GM19035 (cell line): ENCODE results near the gene NOL3.

Experiments used
- ATAC-seq: cut with Tn5 transposase; IDR thresholded peaks from one replicate; pipeline ENCODE4 v1.9.1; 2021; ENCODE audit not compliant: unreplicated experiment

NOL3 gene

DNA sequence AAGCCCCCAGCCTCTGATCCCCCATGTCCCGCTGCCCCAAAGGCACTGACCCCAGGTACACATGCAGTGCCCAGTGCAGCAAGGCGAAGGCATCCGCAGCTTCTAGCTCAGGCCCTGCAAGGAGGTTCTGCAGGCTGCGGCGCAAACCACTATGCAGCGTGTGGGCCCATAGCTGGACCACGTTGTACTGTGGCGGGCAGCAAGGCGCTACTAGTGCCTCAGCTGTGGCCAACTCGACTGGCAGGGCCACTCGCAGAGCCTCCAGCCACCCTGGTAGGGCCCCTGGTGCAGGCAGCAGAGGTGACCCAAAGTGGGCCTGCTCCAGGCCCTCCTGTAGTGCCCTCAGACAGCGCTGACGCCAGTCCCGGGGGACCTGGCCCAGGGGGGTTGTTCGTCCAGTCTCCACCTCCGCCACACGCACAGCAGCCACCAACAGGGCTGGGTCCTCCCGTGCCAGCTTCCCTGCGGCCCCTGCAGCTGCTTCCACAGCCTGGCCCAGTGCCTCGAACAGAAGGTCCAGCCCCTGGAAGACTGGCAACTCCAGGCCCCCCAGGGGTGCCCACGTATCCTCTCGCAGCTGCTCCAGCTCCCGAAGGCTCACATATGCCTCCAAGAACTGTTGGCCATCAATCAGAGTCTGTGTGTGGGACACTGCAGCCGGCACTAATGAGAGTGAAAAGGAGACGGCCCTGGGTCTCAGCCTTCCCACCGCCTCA, 17.0 kb downstream of the NOL3 start:
- no peak for ATAC-seq

DNA sequence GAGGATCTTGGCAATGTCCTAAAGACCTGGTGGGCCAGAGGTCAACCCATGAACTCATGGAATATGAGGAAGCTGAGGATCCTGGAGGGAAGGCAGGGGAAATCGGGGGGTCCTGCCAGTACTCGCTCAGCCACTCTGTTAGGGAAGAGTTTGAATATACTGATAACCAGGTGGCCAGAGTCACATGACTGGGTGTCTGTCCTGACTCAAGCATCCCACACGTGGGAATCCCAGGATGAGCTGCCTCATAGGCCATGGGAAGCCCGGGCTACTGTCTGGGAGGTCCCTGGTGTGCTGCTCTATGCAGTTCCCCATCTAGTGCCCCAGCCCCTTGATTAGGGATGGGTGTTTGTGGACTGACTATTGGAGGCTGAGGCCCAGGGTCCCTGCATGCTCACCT, 18.0 kb downstream of the NOL3 start:
- no peak for ATAC-seq

DNA sequence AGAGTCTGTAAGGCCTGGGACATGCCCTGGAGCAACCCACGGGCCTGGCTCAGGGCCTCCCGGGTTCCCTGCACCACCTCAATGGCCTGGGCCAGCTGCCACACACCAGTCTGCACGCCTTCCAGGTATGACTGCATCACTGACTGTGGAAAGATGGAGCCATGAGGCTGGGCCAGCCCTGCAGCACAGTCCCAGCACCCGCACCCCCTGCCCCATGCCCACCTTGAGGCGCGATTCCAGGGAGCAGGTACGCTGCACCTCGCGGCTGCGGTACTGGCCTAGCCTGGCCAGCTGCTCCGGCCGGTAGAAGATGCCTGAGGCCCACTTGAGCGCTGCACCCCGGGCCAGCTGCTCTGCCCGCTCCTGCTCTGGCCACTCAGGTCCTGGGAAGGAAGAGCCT, 18.5 kb downstream of the NOL3 start:
- ATAC-seq, result no peak

DNA sequence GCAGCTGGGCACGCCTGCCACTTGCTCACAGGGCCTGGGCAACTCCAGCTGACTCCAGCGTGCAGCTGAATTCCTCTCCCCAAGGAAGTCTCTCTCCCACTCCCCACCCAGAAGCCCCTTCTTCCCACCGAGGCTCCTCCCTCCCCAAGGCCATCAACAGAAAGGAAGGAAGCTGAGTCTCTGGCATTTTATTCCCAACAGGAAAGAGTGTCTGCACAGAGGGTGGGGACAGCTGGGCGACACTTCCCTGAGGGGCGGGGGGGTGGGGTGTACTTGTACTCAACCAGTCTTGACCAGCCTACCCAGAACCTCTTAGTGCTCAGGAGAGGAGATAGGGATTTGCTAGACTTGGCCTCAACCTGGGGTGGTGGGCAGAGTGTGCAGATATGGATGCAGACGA, 19.7 kb downstream of the NOL3 start, which contains the start of gene EXOC3L1:
Gene EXOC3L1, minus strand, starts transcription at position 96 of the 400 bp plus-strand sequence. CDS start 460 bp downstream, outside the sequence.
- no peak for ATAC-seq

DNA sequence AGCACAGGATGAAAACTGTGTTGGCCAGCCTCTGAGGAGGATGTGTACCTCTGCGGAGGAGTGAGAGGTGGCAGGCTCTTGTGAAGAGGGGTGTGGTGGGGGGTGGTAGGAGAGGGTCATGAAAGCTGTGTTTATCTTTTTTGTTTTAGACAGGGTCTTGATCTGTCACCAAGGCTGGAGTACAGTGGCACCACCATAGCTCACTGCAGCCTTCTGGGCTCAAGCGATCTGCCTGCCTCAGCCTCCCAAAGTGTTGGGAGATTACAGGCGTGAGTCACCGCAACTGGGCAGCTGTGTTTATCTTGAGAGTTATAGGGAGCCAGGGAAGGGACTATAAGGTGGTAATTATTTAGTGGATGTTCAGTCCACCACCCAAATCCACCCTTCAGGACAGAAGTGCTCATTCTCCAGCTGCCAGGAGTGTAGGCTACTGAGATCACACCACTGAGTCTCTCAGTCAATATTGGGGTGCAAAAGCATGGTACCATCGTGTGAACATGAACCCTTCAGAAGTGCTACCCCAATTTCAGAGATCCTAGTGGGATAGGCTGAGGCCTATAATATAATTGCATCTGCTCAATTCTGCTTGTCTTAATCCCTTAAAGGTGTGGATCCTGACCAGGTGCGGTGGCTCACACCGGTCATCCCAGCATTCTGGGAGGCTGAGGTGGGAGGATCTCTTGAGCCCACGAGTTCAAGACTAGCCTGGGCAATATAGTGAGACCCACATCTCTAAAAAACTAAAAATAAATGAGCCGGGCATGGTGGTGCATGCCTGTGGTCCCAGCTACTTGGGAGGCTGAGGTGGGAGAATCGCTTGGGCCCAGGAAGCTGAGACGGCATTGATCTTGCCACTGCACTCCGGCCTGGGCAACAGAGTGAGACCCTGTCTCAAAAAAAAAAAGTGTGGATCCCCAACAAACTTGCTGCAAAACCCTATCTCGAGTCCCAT, 20.4 kb downstream of the NOL3 start:
- no peak for ATAC-seq

DNA sequence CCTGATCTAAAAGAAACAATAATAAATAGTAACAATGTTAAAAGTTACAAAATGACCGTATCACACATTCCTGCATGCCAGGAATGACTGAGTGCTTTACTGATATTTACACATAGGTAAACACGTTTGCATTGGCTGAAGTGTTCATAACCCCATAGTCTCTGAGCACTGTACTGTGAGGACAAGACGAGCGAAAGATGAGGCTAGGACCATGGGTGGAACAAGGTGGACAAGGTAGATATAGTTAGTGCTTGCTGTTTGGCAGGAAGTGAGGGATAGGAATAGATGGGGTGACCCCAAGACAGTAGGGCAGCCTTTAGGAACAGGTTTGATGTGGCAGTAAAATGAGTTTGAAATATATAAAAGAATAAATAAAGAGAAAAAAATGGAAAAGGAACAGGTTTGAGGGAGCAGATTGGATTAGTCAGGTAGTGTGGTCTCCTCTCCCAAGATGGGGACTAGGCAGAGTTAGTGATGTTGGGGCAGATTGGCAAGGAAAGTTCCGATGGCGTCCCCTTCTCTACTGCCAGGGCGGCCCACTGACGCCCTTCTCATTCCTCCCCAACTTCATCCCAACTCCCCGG, 21.2 kb downstream of the NOL3 start:
- no peak for ATAC-seq

DNA sequence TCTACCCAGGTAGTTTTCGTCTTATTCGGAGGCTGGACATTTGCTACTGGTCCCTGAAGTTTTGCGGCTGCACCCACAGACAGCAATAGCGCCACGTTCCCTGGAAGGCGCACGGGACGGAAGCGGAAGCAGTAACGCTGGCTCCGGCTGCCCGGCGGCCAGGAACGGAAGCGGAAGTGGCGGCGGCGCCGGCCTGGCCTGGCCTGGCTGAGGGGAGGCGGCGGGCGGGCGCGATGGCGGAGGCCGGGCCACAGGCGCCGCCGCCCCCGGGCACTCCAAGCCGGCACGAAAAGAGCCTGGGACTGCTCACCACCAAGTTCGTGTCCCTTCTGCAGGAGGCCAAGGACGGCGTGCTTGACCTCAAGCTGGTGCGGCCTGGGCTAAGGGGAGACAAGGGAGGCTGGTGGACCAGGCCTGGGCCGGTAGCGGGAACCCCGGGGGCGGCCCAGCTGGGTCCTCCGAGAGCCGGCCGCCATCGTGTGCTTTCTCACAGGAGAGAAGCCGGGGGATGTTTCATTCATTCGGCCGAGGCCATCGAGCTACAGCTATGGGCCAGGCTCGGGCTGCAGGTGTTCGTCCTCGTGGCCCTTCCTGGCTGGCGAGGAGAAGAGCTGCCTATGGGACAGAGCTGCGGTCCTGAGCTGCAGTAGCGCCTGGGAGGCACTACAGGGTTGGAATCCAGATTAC, 21.8 kb downstream of the NOL3 start, which contains the start of gene E2F4:
Gene E2F4, plus strand, starts transcription at position 161 of the 687 bp plus-strand sequence. Its CDS starts 73 bp downstream, at position 234.
- peak; percentile 90 for ATAC-seq

DNA sequence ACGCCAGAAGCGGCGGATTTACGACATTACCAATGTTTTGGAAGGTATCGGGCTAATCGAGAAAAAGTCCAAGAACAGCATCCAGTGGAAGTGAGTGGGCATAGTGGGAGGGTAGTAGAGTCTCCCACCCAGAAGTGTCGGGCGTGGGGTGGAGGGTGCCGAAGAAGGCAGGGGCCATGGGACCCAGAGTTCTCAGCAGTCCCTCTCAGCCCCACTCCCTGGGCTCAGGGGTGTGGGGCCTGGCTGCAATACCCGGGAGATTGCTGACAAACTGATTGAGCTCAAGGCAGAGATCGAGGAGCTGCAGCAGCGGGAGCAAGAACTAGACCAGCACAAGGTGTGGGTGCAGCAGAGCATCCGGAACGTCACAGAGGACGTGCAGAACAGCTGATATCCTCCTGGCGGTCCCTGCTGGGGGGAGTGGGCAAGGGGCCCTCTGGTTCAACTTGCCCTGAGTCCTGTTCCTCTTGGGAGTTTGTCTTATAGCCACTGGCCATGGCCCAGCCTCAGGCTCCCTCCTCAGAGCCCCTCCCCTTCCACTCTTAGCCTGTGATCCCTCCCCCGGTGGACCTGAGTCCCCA, 22.5 kb downstream of the NOL3 start:
- peak; percentile 5 for ATAC-seq

DNA sequence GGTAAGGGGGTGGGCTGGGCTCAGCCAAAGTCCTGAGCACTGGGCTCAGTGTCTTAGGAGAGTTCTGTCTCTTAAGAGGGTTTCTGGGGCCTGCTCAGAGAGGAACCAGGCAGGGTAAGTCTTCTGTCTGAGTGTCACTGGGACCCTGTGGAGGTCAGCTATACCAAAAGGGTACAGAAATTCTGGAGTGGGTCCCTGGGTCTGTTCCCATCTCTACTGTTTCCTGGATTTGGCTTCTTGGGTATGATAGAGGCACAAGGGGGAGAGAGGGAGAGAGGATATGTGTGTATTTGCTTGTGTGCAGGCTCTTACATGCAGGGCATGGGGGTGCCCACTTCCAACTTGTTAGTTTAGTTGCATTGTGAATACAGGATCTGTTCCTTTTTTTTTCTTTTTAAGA, 23.2 kb downstream of the NOL3 start:
- ATAC-seq, result no peak

DNA sequence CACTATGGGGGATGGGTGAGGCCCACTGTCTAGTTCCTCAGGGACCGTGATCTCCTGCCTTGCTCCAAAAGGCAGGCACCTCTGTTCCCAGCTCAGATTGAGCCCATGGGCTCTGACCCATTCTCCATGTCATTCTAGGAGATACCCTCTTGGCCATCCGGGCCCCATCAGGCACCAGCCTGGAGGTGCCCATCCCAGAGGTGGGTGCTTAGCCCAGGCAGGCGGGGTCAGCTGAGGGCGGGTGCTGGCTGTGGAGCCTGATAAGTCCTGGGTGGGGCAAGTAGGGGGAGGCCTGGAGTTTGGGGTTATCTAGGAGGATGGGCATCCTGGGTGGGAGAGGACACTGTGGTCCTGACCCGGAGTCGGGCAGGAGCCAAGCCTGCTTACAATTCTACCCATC, 23.9 kb downstream of the NOL3 start:
- ATAC-seq, result no peak

DNA sequence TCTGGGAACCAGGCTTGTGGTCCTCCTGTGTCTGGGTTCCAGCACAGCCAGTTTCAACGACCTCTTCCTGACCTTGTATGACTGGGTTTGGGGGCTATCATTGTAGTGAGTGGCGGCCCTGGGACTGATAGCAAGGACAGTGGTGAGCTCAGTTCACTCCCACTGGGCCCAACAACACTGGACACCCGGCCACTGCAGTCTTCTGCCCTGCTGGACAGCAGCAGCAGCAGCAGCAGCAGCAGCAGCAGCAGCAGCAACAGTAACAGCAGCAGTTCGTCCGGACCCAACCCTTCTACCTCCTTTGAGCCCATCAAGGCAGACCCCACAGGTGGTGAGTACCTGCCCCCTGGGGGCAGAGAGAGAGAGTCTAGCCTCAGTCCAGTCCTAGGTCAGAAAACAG, 25.3 kb downstream of the NOL3 start:
- no peak for ATAC-seq

DNA sequence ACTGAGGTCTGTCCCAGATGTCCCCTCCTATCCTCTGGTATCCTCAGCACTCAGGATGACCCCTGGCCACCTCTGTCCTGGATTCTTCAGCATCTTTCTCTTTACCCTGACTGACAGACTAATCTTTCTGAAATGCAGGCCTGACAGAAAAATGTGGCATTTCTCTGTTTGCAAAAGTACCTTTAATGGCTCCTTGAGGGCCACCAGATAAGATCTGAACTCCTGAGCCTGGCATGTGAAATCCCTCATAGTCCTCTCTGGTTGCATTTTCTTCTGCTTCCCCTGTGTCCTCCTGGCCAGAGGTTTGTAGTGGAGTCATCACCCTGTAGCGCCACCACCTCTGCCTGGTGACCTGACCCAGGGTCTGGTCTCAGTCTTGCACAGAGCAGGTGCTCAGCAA, 26.5 kb downstream of the NOL3 start:
- ATAC-seq, result no peak

DNA sequence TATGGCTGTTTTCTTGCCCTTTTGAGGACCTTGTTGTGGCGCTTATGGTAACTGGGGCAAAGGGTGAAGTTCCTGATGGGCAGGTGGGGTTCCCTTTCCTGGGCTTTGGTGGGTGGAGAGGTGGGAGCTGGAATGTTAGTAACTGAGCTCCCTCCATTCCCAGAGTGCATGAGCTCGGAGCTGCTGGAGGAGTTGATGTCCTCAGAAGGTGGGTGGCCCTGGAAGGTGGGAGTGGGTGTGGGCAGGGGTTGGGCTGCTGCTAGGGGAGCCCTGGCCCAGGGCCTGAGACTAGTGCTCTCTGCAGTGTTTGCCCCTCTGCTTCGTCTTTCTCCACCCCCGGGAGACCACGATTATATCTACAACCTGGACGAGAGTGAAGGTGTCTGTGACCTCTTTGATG, 27.4 kb downstream of the NOL3 start:
- no peak for ATAC-seq

DNA sequence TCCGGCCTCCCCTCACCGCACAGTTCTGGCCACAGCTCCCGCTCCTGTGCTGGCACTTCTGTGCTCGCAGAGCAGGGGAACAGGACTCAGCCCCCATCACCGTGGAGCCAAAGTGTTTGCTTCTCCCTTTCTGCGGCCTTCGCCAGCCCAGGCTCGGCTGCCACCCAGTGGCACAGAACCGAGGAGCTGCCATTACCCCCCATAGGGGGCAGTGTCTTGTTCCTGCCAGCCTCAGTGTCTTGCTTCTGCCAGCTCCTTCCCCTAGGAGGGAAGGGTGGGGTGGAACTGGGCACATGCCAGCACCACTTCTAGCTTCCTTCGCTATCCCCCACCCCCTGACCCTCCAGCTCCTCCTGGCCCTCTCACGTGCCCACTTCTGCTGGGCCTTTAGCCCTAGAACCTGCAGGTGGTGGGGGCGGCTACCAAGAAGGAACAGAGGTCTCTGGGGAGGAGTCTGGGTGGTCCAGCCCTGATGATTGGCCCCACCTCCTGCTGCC, 27.9 kb downstream of the NOL3 start:
- no peak for ATAC-seq

DNA sequence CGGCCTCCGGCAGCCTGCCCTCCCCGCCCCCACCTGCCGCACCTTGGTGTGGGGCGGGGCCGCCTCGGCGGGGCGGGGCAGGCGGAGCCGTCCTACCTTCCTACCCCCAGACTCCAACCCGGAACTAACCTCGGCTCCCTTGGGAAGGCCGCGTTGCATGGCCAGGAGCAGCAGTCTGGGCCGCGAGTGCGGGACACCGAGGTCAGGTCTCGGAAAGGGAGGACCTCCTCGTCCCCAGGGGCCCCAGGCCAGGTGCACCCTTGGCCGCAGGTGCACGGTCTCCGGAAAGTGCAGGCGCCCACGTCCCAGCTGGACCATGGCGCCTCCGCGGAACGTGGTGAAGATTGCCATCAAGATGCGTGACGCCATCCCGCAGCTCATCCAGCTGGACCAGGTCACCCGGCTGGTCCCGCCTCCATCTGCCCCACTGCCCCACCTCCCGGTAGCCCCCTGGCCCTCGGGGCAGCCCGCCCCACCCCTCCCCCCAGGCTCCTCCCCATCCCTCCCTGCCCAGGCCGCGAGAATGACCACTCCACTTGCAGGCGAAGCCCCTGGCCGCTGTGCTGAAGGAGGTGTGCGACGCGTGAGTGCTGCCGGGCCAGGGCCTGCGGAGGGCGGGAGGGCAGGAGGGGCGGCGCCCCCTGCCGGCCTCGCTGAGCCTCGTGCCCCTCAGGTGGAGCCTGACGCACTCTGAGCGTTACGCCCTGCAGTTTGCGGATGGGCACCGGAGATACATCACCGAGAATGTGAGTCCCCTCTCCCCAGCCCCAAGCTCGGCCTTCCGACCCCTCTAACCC, 28.9 kb downstream of the NOL3 start, which contains the start of gene ELMO3:
Gene ELMO3, plus strand, starts transcription at position 121 of the 797 bp plus-strand sequence. Its CDS starts 196 bp downstream, at position 317.
- no peak for ATAC-seq

DNA sequence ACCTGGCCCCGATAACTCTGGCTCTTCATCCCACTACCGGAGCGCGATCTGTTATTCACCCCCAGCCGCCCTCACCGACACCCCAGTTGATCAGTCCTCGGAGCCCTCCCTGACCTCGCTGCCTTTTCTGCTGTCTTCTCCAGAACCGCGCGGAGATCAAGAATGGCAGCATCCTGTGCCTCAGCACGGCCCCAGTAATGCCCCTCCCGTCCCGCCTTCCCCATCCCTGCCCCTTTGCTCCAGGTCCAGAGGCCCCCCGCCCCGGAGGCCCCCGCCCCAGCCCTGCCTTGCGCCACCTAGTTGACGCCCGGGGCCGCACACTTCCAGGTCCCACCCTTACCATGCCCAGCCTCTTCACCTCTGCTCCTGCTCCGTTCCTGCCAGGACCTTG, 29.5 kb downstream of the NOL3 start:
- ATAC-seq, result no peak

DNA sequence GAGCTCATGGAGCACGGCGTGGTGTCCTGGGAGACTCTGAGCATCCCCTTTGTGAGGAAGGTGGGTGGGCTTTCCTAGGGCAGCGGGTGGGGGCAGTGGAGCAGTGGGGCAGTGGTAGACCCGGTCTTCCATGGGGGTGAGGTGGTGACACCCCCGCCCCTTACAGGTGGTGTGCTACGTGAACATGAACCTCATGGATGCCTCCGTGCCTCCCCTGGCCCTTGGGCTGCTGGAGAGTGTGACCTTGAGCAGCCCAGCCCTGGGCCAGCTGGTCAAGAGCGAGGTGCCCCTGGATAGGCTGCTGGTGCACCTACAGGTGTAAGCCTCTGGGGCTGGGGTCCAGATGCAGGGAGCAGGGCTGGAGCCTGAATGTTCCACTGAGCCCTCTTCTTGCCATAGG, 30.2 kb downstream of the NOL3 start:
- no peak for ATAC-seq

DNA sequence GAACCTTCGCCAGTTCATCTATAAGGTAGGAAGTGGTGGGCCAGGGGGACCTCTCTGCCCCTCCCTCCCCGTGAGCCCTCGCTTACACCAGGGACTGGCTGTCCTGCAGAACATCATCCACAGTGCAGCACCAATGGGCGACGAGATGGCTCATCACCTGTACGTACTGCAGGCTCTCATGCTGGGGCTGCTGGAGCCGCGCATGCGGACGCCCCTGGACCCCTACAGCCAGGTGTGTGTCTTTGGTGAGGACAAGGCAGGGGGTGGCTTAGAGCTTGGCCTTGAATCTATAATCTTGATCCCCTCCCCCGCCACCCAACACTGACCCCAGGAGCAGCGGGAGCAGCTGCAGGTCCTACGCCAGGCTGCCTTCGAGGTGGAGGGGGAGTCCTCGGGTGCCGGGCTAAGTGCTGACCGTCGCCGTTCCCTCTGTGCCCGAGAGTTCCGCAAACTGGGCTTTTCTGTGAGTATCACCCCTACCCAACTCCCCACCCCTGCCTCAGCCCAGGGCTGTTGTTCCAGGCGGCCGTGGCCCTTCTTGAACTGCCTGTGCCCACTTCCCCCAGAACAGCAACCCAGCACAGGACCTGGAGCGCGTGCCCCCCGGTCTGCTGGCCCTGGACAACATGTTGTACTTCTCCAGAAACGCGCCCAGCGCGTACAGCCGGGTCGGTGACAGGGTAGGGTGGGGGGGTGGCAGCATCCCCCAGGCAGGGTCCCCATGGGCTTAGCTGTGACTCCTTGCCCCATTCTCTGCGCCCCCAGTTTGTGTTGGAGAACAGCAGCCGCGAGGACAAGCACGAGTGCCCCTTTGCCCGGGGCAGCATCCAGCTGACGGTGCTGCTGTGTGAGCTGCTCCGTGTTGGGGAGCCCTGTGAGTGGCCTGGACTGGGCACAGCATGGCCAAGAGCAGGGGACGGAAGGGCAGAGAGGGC, 31.3 kb downstream of the NOL3 start:
- no peak for ATAC-seq
